Prostate gland (tissue), 2 donors: ENCODE data around the gene THAP4.

Source experiments
- CTCF ChIP-seq, 4 experiments: fragments of 200-600 bp in 2 of 4; fragments of 450-650 bp in 2 of 4; sonication (generic) in 2 of 4; IDR thresholded peaks; 1 replicate in 3 of 4; 2 replicates in 1 of 4; pipeline ENCODE4 v1.5.1; 2016 to 2019; ENCODE audit warnings: antibody characterized with exemption in 4 of 4, mild to moderate bottlenecking in 2 of 4, moderate library complexity in 2 of 4
- POLR2A ChIP-seq: fragments of 450-650 bp; IDR thresholded peaks from one replicate; pipeline ENCODE4 v1.6.1; 2016; ENCODE audit warnings: antibody characterized with exemption, mild to moderate bottlenecking
- POLR2AphosphoS5 ChIP-seq: sonication (generic); formaldehyde crosslinking; IDR thresholded peaks from one replicate; pipeline ENCODE4 v1.6.1; 2017; ENCODE audit warnings: antibody characterized with exemption

DNA sequence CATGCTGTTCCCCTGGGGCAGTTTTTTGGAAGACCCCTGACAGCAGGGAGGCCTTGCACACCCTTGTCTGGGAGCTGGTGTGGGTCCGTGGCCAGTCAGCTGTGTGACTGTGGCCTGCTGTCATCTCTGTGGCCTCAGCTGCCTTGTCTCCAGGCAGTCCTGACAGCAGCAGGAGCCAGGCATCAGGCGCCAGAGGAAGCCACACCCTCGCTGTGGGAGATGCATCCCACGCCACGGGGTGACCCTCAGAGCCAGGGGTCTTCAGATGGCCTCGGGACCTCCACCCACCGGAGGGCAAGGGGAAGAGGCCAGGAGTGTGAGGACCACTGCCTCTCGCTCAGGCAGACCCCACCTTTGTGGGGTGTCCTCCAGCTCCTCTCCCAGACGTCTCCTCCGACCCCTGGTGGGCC is 73.4 kb downstream of the THAP4 start:
- TF ChIP-seq POLR2A: no peak
- TF ChIP-seq CTCF (IDR thresholded peaks at IDR 0.05): no peak
- no peak for TF ChIP-seq POLR2AphosphoS5
